CD4-positive, alpha-beta T cell treated with Interleukin-6 at 100 ng/mL for 8 hours (primary cell): ENCODE data around the gene ZKSCAN4.

Source experiments
- DNase-seq: peaks from one replicate; pipeline ENCODE4 v3.0.0-alpha.2; 2020; ENCODE audit warnings: mixed read lengths, low spot score

ZKSCAN4 gene

DNA sequence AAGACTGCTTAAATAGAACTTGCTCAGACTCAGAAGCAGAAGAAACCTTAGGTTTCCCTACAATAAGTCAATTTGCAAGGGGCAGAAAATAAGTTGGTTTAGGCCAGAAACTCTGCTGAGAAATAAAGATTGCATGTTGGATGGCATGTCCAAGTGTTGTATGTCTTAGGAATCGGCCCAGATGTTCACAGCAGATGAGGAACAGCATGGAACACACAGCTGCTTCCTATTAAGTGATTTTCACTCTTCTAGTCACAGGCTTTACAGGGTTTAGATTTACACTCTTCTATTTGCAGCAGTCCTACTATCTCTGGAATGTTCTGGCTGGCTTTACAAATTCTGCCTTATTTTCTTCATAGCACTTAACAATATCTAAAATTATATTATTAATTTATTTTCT lies 3.2 kb downstream of the ZKSCAN4 start:
- no peak for DNase-seq

DNA sequence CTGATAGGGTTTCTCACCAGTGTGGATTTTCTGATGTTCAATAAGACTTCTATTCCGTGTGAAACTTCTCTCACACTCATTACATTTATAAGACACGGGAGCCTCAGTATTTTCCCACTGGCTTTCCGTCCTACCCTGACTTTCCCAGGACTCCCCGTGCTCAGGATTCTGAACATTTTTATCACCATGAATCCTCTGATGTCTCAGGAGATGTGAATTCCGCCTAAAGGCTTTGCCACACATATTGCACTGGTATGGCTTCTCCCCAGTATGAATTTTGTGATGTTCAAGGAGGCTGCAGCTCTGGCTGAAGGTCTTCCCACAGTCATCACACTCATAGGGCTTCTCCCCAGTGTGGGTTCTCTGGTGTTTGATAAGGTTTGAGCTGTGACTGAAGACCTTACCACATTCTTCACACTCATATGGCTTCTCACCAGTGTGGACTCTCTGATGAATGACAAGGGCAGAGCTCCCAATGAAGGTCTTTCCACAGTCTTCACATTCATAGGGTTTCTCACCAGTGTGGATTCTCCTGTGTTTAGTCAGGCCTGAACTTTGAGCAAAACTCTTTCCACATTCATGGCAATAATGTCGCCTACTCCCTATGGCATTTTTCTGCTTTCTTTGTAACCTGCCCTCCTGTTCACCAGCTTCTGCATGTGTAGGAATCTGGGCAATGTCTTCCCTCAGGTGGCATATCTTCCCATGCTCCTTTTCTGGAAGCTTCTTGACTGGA lies 6.7 kb downstream of the ZKSCAN4 start:
- no peak for DNase-seq

DNA sequence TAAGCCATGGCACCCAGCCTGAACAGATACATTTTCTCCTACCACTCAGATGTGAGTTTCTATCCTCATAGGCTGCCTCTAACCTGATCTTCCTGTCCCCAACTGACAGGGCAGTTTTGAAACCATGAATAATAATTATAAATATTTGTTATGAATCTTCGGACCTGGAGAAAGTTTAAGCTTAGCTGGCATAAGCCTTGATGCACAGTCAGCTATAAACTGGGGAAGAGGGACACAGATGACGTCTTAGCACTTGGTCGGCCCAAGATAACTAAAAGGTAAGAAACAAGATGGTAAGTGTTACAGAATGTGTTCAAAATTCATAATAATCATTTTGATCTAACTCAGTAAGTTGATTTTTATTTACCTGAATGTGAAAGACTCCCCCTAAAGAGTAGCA lies 8.1 kb downstream of the ZKSCAN4 start:
- no peak for DNase-seq

DNA sequence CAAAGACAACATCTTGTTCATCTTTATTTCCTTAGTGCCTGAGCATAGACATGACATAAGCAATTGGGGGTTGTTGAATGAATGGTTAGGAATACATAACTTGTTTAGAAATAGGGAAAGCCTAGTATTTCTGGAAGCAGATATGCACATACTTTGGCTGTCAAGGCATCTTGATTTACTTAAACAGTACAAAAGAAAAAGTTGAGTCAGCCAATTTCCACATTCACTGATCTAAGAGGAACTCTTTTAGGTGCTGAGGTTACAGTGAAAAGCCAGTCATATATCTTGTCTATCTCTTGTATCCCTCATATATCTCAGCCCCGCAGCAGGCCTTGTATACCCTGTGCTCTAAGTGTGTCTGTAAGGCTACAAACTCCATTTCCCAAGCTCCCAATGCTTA lies 11.6 kb downstream of the ZKSCAN4 start:
- no peak for DNase-seq

DNA sequence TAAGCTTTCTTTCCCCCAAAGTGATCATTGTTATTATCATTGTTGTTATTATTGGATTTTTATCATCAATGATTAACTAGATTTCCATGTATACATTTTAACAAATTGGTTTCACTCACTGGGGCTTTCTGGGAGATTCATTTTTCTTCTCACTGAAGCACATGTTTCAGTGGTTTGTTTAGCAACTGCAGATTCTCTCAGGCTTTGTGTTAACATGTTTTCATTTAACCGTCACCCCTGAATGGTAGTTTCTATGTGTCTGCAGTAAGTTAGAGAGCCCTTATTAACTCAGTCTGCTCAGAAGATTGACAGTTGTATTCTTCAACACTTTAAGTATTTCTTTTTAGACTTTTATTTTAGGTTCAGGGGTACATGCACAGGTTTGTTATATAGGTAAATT lies 12.4 kb downstream of the ZKSCAN4 start:
- DNase-seq: no peak

DNA sequence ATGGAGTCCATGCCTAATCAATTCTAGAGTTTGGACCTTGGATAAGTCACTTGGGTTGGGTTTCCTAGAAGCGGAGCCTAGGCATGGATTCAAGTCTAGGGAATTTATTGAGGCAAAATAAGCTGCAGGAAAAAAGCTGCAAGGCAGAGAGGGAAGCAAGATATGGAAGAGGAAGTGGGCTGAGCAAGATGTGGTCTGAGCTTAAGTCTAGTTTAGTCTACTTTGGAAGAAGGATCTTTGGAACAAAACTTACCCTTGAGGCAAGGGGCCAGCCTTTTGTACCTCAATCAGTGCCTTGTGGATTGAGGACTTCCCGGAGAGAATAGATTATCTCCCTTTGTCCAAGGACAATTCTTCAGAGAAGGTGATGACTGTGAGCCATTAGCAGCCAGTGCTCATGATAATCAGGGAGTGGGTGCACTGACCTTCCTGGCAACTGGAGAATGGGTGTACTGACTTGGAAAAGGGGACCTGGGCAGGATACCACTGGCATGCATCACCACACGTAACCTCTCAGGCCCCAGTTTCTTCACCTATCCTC lies 16.1 kb downstream of the ZKSCAN4 start:
- DNase-seq: no peak

DNA sequence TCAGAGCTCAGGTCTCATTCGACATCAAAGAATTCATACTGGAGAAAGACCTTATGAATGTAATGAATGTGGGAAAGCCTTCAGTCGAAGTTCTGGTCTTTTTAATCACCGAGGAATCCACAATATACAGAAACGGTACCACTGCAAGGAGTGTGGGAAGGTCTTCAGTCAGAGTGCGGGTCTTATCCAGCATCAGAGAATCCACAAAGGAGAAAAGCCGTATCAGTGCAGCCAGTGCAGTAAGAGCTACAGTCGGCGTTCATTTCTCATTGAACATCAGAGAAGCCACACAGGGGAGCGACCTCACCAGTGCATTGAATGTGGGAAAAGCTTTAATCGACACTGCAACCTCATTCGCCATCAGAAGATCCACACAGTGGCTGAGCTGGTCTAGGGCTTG lies 19.3 kb downstream of the ZKSCAN4 start:
- DNase-seq: no peak

DNA sequence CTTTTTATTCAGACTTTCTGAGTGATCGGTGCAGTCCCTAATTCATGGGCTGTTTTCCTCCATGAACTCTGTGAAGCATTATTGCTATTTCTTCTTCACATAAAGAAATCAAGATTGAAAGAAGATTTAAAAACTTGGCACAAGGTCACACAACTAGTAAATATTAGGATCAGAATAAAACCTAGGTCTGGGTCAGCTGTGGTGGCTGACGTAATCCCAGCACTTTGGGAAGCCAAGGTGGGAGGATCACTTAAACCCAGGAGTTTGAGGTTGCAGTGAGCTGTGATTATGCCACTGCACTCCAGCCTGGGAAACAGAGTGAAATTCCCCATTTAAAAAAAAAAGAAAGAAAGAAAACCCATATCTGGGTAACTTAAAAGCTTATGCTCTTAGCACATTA lies 25.6 kb downstream of the ZKSCAN4 start:
- no peak for DNase-seq

DNA sequence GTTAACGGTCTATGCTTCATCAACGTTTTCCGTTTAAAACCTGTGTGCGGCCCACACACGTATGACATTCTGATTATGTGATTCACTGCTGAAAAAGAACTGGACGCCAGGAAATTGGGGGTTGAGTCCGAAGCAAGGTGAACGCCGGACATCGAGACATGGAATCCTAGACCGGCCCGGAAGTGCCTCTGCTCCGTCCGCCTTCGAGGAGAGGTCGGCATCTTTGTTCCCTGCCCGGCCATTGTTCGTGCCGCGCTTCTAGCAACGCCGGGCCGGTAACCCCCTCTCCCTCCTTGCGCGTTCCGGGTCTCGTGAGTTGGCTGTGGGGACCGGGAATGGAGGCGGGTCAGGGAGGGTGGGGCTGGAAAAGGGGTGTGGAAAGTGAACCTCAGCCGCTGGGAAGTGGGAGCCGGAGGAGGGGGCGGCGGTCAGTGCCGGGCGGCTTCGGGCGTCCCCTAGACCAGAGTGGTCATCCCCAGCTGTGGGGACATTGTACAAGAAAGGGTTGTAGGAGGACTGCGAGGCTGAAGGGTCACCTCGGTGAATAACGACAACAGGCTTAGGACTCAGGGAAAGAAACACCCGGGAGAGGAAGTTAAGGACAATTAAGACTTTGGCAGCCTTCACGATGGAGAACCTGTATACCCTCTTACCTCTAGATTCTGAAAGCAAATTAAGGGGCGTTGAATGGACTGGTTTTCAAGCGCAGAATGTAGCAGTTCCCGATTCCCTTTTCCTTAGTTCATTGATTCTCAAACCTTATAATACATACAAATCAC lies 26.8 kb downstream of the ZKSCAN4 start, which contains the start of gene ZSCAN9:
Gene ZSCAN9 (plus strand): TSS at position 220 of the 779 bp plus-strand sequence. CDS start 1,810 bp downstream, outside the sequence.
- peak; percentile 24 for DNase-seq

DNA sequence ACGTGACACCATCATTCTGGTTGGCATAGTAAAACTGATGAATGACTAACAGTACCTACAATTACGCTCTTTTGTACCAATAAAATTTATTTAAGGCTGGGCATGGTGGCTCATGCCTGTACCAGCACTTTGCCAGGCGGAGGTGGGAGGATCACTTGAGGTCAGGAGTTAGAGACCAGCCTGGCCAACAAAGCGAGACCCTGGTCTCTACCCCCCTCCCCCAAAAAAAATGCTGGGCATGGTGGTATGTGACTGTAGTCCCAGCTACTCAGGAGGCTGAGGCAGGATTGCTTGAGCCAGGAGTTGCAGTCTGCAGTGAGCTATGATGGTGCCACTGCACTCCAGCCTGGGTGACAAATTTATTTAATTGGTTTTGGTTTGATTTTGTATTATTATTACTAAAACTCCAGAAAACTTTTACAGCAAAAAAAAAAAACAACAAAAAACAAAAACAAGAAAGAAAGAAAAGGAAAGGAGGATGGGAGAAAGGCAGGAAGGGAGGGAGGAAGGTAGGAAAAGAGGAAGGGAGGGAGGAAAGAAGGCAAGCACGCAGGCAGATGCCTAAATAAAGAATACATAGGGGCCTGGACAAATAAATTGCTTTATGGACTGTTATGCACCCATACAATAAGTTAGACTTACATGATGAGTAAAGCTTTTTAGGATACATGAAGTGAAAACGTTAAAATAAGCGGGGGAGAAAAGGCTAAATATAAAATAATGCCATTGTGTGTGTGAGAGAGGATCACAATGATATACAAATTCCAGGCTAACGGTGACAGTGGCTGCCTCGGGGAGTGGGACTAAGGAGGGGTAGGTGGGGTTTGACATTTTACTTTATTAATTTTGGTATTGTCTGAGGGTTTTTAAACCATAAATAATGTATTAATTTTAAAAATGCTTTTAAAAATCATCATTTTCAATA lies 27.7 kb downstream of the ZKSCAN4 start:
- DNase-seq: no peak

DNA sequence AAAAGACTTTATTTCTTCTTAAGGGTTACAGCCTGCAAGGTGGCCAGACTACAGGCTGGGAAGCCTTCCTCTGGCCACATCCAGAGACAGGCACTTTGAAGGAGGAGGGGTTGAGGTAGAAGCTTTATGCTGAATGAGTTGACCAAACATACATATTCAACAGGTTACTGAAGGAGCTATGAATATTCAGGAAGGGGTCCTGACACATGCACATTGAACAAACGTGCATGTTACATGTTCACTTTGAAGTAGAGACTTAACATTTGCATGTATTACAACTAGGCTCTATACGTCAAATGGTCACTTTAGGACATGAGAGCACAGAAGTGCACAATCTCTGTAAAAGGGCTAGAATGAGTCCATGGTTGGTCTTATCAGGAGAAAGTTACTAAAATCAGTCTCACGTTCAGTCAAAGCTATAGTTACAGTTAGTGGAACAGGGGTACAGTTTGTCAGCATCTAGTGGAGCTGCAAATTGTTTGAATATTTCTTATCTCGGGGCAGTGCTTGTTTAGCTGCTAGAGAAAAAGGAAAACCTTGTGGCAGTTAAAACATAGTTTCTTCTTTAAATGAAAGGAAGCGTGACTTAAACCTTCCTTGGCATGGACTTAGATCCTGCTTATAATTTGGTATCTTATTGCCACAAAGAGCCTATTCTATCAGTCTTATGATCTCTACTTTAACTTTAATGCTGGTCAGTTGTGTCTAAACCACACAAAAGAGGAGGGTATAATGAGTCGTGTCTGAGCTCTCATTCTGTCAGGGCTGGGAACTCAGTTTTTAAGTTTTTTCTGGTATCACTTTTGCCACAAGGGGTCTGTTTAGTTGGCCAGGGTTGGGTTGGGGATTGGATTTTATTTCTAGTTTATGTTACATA lies 31.6 kb downstream of the ZKSCAN4 start:
- no peak for DNase-seq

DNA sequence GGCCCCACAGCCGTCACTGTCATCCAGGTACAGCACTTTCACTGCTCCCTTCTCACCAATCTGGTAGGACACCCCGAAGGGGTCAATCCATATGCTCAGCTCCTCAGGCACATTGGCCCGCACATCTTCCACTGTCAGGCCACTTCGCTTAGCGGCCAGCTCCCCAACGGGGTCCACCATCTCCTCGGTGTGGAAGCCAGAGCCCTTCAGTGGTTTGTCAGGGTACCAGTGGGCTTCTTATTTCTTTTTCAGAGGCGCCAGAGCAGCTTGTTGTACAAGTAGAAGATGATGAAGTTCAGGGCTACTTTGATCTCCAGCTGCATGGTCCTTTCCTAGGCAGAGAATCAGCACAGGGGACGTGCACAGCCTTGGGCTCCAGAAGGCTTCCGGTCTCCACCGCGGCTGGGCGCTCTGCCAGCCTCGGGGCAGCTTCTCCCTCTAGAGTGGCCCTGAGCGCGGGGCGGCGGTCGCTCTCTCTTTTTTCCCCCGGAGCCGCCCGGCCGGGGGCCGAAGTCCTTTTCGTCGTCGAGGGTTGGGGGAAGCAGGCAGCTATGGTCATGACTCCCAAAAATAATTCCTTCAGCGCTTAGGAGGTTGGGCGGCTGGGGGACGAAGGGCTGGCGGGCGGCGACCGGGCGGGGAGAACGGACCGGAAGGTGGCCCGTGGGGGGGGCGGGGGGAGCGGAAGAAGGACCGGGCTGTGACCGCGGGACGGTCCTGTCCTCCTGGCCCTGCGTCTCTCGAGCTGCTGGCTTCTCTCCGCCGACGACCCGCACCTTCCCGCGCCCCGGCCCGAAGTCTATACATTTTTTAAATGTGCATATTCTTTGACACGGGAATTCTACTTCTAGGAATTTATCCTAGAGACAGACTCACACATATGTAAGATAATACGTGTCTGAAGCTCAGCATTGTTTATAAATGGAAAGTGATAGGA lies 33.5 kb downstream of the ZKSCAN4 start:
- peak; percentile 15 for DNase-seq

DNA sequence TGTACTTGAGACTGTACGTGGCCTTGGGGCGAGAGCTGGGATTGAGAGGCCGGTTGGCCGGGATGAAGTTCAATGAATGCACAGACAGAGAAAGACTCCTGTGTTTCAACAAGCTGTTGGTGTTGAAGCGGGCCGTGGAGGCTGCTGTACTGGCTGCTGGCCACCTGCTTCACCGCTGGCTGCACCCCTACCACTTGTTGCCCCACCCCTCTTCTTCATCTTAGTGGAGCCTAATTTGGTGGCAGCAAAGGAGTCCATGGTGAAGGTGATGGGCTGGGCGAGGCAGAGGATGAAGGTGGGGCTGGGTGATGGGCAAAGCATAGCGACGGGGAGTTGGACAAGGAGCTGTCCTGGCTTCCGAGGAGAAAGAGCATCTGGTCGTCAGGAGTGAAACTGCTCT lies 34.2 kb downstream of the ZKSCAN4 start:
- no peak for DNase-seq

DNA sequence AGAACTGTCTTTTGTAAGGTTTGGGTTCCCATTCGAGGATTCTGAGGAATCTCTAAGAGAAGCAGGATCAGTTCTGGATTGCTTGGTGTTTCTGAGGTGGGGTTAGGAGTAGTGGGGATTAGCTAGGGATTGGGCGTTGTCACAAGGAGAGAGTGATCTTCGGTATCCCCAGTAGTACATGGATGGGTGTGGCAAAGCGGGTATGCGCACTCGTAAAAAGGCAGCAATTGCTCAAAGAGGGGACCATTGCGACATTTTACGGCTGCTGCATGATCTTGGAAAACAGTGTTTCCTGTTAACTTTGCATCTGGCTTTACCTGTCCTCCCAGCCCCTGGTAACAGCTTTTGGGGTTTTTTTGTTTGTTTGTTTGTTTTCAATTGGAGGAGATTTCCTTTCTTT lies 36.6 kb downstream of the ZKSCAN4 start:
- DNase-seq: no peak

DNA sequence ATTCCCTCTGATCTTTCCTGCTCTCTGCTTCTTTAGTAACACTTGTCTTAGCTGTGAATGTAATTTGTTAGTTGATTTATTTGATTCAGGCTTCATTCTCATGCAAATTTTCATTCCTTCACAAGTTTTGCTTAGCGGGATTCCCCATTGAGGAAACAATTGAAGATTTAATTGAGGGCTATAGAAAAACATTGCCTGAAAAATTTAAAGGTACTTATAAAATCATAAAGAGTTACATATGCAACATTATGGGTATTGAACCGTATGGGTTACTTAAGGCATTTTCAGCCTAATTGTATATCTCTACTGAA lies 38.9 kb downstream of the ZKSCAN4 start:
- DNase-seq: no peak

DNA sequence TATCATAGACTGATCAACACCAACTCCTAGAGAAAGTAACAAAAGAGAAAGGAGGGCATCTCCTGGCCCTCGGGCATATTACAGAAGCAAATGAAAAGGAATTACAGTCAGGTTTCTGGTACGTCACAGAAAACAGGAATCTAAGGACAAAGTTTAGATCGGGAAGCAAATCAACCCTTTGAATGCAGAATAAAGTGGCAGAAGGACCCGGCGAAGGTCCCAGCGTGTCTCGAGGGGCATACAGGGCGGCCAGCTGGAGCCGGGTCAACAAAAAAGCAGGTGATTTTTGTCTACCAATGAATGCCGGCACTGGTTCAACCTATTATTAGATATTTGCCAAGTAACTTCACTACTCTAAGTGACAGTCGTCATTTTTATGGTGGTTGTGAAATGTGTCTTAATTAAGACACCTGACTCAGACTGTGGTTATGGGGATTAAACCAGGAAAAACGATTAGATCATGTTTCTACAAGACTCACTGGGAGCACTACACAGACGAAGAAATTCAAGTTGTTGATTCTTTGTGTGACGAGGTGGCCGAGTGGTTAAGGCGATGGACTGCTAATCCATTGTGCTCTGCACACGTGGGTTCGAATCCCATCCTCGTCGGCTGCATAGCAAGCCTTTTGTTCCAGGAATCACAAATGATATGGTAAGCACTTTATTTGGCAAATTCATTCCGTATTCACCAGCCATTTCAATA lies 39.4 kb downstream of the ZKSCAN4 start:
- no peak for DNase-seq

DNA sequence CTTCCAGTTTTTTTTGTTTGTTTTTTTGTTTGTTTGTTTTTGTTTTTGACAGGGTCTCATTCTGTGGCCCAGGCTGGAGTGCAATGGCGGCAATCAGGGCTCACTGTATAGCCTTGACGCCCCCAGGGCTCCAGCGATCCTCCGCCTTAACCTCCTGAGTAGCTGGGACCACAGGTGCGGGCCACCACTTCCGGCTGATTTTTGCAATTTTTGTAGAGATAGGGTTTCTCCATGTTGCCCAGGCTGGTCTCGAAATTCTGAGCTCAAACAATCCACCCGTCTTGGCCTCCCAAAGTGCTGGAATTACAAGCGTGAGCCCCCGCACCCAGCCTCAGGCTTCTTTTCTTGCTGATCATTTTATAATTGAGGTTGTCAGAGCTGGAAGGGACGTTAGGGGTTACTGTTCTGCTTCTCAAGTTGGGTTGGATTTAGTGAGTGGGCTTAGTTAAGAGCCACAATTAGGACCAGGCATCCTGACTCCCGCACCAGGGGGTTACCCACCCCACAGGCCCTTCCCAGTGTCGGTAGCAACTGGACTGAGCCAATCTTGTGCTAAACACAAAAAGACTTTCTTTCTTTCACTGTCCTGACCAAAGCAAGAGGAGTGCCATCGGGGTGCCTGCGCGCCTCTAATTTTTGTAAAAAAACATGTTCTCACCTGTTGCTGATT lies 40.1 kb downstream of the ZKSCAN4 start:
- no peak for DNase-seq

DNA sequence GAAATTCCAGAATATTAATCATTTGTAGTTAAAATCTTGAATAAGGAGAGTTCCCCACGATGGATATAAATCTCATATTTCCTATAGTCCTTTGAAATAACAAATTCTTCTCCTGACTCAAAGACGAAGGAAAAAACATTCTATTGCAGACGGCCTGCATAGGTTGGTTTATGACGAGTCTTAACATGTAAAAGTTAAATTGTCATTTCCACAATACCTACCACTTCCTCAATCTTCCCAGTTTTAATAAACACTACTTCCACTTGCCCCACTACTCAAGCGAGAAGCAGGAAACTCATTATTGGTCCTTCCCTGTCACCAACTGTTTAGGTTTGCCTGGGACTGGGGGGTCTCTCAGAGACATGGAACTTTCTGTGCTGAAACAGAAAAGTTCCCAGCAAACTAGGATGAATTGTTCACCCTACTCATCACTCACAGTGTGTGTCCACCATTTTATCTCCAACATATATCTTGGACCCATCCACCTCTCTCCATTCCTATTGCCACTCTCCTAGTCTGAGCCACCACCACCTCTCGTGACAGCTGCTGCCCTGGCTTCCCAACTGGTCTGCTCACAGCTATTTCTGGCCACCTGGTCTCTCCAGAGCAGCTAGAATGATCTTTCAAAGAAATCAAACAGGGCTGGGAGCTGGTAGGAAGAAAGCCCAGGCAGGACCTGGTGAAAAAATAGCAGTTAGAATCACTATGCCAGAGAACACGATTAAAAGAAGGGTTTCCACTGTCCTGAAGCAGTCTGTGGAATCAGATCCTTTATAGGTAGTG lies 42.1 kb downstream of the ZKSCAN4 start:
- no peak for DNase-seq
